ENCODE results near the gene PPP2R2B.

The PPP2R2B gene

GRCh38 chr5:146553446-146553845 lies 325.1 kb downstream of the PPP2R2B start:
- DNase-seq (ENCODE audit: low read depth in 2 of 2) = no peak

DNA sequence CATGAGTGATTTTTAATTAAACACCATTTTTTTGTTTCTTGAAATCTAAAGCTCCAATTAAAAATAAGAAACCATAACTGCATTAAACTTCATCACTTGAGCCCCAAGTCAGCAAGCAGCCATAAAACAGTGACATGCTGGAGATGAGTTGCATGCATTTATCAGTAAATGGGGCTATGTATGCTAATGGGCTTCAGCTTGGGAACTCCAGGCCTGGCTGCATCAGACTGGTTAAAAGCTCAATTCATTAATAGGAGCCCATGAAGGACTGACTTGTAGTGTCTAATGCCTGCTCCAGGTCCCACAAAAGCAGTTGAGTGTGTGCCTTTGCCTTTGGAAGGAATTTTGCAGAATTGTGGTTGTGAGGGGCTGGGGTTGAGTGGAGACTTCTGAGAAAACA lies 328.9 kb downstream of the PPP2R2B start:
- no peak for DNase-seq (ENCODE audit: low read depth in 2 of 2)

GRCh38 chr5:146548781-146549449 lies 329.6 kb downstream of the PPP2R2B start:
- DNase-seq (ENCODE audit: low read depth in 2 of 2) = no peak

DNA sequence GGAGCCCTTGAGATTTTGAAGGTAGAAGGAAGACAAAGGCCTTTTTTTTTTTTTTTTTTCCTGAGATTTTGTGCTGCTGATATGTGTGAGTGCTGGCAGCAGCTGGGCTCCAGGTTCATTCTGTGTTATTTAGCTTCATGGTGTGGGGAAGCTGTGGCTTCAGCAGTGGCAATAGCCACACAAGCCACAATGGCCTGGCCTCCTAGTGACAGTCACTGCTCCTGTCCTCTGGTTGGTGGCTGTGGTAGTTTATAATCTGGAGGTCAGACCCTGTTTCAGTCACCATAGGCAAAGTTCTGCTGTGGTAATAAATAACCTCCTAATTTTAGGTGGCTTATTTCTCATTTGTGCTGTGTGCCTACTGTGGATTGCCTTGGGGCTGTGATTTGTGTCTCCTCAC lies 334.3 kb downstream of the PPP2R2B start:
- no peak for DNase-seq (ENCODE audit: low read depth in 2 of 2)

GRCh38 chr5:146541958-146542849 lies 336.4 kb downstream of the PPP2R2B start:
- peak; percentile 40 to 47 for DNase-seq (ENCODE audit: low read depth in 2 of 2)

GRCh38 chr5:146540414-146540813 lies 338.1 kb downstream of the PPP2R2B start:
- DNase-seq (ENCODE audit: low read depth in 2 of 2) = no peak

- DNase-seq (ENCODE audit: low read depth in 2 of 2) = no peak
Observed at GRCh38 chr5:146539973-146540372, 338.6 kb downstream of the PPP2R2B start.

- no peak for DNase-seq (ENCODE audit: low read depth in 2 of 2)
Observed at GRCh38 chr5:146538432-146538831, 340.1 kb downstream of the PPP2R2B start.

- DNase-seq (ENCODE audit: low read depth in 2 of 2) = no peak
Observed at GRCh38 chr5:146533882-146534281, 344.7 kb downstream of the PPP2R2B start.

- peak; percentile 48 to 56 for DNase-seq (ENCODE audit: low read depth in 2 of 2)
Observed at GRCh38 chr5:146533260-146533857, 345.2 kb downstream of the PPP2R2B start.

Data from stimulated activated CD8-positive, alpha-beta memory T cell treated with anti-CD3 and anti-CD28 coated beads, Interleukin-7, amount 100 ng/mL, for 4 hours (primary cell).